HG03066 (cell line): Measurements from ENCODE around the gene CCDC178.
"Not testable (repeated sequence)": the region's sequence is repeated elsewhere in the genome, so short reads cannot be mapped to it uniquely, and the experiment has no call there.

ENCODE experiments used
- ATAC-seq: cut with Tn5 transposase; IDR thresholded peaks from one replicate; pipeline ENCODE4 v1.9.1; 2021; ENCODE audit warnings: low read depth; ENCODE audit not compliant: unreplicated experiment

The CCDC178 gene

GRCh38 chr18:33231474-33232317 is 208.8 kb downstream of the CCDC178 start:
- ATAC-seq, result peak; percentile 93

DNA sequence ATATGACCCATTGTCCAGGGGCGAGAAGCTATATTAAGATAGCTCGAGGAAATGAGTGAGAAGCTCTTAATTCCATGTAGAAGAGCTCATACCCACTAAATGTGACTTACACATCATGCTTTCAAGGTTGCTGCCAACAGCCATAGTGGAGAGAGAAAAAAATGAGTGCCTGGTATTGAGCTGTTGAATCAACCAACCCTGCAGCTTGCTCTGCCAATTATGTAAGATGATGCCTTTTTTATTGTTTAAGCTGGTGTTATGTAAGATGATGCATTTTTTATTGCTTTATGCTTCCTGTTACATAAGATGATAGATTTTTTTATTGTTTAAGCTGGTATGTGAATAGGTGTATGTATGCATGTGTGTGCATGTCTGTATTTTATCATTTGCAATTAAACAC is 228.2 kb downstream of the CCDC178 start:
- no peak for ATAC-seq

DNA sequence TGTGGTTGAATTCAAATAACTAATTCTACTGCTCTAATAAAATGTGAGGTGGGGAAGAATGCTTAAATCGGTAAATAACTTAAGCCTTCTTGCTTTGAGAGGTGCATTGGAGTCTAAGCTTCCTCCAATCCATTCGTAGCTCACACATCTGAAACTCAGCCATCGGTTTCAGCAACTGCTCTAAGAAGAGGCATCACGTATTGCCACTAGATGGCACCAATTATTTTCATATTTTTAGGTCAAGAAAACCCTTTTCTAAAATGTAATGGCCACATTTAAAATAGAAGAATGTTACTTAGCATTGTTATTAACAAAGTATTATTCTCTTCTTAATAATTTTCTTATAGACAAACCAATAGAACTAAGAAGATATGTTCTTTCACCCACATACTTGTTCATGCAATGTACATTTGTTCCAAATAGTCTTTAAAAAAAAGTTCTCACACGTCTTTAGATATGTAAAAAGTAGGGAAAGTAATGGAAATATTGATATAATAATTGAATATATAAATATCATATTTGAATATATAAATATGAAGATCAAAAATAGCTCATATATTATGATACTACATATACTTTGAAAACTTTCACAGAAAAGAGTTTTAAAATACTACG is 229.8 kb downstream of the CCDC178 start:
- ATAC-seq, result no peak

DNA sequence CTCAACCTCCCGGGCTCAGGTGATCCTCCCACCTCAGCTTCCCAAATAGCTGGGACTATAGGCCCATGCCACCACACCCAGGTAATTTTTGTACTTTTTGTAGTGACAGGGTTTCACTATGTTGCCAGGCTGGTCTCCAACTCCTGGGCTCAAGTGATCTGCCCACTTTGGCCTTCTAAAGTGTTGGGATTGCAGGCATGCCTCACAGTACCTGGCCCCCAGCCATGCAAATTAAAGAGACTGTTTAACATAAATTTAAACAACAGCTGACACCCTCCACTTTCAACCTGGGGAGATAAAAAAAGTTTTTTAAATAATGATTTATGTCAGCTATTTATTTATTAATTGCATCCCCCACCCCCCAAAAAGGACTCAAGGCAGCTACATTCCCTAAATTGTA is 234.7 kb downstream of the CCDC178 start:
- no peak for ATAC-seq

DNA sequence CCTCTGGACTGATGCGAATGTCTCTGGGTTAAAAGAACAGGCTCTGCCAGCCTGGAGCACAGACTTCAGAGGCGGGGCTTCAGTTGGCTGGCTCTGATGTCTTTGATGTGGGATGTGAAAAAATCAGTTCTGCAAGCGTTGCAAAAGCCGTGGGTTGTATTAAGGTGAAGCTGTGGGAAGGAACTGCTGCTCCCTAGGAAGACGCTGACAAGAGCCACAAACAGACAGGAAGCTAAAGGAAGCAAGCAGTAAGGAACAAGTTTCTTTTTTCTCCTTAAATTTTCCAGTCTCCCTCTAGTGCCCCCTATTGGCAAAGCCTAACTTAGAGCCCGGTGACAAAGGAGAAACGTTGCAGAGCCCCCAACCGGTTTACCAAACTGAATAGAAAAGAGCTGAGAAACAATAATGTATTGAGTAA is 239.0 kb downstream of the CCDC178 start:
- ATAC-seq, result no peak

- no peak for ATAC-seq
Observed at GRCh38 chr18:33195795-33196194, 244.7 kb downstream of the CCDC178 start.

- no peak for ATAC-seq
Observed at GRCh38 chr18:33194793-33195192, 245.7 kb downstream of the CCDC178 start.

DNA sequence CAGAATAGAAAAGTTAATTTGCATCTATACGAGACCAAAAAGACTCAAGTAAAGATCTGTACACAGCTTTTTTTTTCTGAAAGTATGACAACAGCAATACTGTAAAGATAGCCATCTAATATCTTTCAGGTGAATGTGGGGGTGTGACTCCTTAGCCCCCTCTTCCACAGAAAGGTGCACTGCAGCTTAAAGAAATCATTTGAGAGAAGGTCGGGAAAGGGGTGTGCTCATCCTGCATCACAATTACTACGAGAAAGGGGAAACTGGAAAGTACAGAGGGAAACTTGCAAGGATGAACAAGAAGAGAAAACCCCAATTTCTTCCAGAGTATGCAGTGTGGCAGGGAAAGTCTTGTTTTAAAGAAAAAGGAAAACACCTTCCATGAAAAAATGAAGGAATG is 255.6 kb downstream of the CCDC178 start:
- no peak for ATAC-seq

DNA sequence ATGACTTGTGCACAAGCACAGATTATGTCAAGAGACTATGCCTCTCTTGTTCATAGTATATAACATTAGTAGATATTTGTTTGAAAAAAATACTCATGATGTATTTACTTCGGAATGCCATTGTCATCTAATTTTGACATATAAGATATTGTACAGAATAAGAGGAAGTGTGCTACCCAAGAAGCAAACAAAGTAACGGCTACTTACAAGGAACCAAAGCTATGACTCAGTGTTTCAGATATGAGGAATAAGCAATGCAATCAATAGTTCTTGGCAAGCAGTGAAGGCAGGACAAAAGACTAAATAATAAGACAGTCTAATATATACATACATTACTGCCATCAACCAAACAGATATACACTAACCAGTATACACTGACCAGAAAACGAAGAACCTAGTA is 256.3 kb downstream of the CCDC178 start:
- no peak for ATAC-seq

DNA sequence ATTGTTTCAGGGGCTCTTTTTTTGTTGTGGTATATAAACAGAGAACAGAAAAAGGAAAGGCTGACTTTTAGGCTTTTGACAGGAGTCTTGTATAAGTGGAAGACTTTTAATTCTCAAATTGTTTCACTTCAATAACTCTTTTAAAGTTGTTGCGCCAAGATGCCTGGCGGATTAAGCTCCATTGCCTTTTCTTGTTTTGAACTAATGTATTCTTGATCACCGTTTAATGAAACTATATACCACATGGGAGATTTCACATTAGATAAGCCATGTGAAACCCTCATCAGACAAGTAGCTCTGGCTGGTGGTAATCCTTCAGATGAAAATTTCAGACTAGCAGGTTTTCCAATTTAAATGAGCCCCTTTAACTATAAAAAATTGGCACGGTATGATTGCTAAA is 257.4 kb downstream of the CCDC178 start:
- no peak for ATAC-seq

- ATAC-seq, result no peak
Observed at GRCh38 chr18:33181016-33181415, 259.5 kb downstream of the CCDC178 start.

DNA sequence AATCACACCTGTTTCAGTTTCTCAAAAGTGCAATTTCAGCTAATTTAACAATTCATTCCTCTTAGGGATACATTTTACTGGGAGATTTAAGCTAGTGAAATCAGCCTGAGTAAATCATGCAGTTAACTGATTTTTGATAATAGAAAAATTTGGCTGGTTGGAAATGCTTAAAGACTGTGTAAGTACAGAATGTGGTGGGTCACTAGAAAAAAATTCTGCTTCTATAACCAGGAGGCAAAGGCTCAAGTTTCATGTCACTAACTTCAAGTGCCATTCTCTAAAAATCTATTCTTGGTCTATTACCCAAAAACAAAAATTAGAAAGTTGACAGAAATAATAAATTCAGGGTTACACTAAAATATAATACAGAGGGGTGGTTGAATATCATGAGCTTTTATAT is 271.3 kb downstream of the CCDC178 start:
- no peak for ATAC-seq

GRCh38 chr18:33164121-33164520 is 276.4 kb downstream of the CCDC178 start:
- ATAC-seq, result not testable (repeated sequence)

GRCh38 chr18:33161131-33161530 is 279.4 kb downstream of the CCDC178 start:
- no peak for ATAC-seq

DNA sequence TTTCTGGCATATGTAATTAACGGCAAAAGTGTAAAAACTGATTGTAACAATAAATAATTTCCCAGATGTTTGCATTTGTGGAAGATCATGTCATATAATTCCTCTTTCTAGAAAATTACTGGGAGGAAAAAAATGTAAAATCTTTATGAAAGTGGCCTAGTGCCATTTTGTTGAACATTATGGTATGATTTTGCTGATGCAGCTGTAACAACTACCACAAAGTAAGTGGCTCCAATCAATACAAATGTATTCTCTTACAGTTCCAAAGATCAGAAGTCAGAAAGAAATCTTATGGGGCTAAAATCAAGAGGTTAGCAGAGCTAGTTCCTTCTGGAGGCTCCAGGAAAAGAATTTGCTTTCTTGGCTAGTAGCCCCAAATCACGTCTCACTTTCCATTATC is 281.4 kb downstream of the CCDC178 start:
- no peak for ATAC-seq

- ATAC-seq, result no peak
Observed at GRCh38 chr18:33157893-33158292, 282.6 kb downstream of the CCDC178 start.

DNA sequence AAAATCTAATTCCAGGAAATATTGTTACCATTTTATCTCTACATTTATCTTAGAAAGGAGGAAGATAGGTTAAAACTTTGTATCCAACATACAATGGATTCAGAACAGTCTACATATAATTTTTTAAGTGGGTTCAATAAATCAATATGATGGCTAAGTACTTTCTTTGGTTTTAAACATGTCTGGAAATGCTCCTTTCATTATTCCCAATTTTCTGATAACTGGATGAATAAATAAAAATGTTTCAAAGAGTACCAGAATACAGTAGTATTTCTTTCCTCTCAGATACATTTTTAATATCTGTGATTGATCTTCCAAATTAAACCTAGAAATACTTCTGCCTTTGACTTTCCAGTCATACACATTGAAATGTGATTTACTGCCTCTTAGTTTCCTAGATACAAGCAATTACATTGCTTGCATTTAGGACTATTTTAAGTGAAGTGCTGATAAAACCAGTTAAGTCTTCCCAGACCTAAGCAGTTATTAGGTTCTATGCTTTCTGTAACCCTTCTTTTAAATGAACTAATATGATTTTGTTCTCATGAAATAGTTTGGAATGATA is 283.5 kb downstream of the CCDC178 start:
- no peak for ATAC-seq

DNA sequence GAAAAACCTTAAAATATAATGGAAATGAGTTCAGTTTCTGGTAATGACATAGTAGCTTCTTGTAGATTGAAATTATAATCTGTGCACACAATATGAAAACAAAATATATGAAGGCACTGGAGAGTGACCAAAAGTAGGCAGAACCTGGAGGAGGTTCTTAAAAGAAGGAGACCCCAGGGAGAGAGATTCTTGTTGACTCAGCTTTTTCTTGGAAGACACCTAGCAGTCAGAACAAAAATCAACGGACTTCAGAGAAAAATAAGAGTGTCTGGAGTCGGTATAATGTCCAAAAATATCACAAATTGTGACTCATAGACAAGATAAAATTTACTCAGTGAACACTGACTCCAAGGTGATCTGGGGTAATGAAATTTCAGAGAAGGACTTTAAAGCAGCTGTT is 286.5 kb downstream of the CCDC178 start:
- no peak for ATAC-seq

DNA sequence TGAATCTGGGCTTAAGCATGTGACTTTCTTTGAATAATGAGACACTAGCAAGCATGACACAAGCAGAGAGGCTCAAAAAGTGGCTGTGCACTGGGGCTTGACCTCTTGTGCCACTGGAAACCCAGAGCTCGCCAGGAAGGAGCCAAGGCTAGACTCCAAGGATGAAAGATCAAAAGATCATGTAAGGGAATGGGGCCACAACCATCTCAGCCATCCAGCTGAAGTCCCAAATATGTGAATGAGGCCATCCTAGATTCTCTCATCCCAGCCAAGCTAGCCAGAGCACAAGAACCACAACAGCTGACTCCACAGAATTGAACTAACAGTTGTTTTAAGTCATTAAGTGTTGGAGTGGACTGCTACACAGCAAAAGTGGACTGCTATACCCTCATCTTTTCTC is 288.1 kb downstream of the CCDC178 start:
- no peak for ATAC-seq

DNA sequence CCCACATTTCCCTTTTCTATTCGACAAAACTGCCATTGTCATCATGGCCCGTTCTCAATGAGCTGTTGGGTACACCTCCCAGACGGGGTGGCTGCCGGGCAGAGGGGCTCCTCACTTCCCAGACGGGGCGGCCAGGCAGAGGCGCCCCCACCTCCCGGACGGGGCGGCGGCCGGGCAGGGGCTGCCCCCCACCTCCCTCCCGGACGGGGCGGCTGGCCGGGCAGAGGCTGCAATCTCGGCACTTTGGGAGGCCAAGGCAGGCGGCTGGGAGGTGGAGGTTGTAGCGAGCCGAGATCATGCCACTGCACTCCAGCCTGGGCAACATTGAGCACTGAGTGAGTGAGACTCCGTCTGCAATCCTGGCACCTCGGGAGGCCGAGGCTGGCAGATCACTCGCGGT is 292.7 kb downstream of the CCDC178 start:
- ATAC-seq, result not testable (repeated sequence)

DNA sequence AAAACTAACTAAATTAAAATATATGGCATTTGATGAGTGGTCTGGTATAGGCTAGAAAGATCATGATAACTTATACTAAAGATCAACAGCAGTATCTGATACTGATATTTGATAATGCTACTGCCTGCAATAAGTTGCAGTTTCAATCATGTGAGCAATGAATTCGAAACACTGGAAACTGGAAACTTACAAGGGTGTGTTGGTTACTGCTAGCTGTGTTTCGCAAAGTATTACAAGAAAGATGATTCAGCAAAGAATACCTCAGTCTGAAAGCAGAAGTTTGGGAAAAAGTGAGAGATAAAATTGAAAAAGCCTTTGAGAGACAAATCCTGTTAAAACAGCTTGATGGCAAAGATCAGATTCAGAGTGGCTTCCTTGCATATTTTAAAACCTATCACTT is 294.5 kb downstream of the CCDC178 start:
- no peak for ATAC-seq
